ENCODE data around the gene CXXC4. TPM values are rescaled to one million over a fixed set of nuclear protein-coding genes. Genes with fewer than 3 reads are reported as not detected.

CXXC4 gene
- polyA plus RNA-seq (ENCODE audit: insufficient read length in 4 of 4): 10 to 100 TPM in 2 of 4 donors, 1 to 10 TPM in 2; 7.6 to 10.2 (median 9.9) TPM

DNA sequence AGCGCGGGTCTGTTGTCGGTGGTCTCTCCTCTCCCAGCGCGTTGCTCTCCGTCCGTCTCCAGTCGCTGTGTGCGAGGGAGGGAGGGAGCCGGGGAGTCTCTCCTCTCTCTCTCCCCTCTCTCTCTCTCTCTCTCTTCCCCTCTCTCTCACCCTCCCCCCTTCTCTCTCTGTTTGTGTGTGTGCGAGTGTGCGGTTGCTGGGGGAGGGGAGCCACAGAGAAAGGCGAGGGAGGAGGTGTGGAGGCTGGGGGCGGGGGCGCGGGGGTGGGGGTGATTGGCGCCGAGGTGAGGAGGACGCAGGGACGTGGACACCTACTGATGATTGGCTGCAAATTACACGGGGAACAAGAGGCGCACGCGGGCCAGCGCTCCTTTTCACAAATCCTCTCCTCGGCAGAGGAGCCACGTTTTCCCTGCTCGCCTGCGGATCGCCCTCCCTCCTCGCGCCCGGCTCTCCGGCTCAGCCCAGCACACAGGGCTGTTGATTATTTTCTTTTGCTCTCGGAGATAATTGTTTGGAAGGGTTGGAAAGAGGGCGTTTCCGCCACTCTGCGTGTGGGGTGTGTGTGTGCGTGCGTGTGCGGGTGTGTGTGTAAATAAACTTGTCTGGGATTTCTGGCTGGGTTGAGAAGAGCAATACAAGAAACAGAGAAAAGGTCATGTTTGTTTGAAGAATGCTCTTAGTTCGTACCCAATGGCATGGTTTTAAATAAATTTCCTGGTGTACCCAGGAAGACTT is at the start of gene CXXC4:
CXXC4 (minus strand) TSS at position 73 of the 738 bp plus-strand sequence. CDS start 3,092 bp downstream, outside the sequence.
- peak in 3 of 4 donors; percentile 71 to 83 (median 80) for DNase-seq (ENCODE audit: low read depth in 4 of 4, low spot score in 3 of 4)

DNA sequence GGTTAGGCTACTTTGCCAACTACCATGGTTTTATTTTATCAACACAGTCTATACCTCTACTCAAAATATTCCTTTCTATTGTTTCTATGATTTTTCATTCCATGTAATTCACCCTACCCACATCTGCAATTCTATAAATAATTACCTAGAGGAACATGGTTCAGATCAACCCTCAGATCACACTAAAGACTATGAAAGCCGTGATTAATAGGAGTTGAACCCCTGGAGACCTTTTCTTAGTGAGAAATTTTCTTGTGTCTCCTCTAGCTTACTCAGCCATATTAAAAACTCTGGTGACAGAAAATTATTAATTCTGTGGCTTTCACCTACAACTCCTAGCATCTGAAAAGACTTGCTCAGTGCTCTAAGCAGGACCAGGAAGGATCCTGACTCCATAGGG is 38.5 kb upstream of the CXXC4 start:
- DNase-seq (ENCODE audit: low read depth in 4 of 4, low spot score in 3 of 4): no peak

GRCh38 chr4:104532677-104533076 is 38.0 kb upstream of the CXXC4 start:
- no peak for DNase-seq (ENCODE audit: low read depth in 4 of 4, low spot score in 3 of 4)

- DNase-seq (ENCODE audit: low read depth in 4 of 4, low spot score in 3 of 4): no peak
Measured at GRCh38 chr4:104531390-104531789, 36.7 kb upstream of the CXXC4 start.

GRCh38 chr4:104530426-104530825 is 35.7 kb upstream of the CXXC4 start:
- DNase-seq (ENCODE audit: low read depth in 4 of 4, low spot score in 3 of 4): no peak

GRCh38 chr4:104524591-104524990 is 29.9 kb upstream of the CXXC4 start:
- no peak for DNase-seq (ENCODE audit: low read depth in 4 of 4, low spot score in 3 of 4)

DNA sequence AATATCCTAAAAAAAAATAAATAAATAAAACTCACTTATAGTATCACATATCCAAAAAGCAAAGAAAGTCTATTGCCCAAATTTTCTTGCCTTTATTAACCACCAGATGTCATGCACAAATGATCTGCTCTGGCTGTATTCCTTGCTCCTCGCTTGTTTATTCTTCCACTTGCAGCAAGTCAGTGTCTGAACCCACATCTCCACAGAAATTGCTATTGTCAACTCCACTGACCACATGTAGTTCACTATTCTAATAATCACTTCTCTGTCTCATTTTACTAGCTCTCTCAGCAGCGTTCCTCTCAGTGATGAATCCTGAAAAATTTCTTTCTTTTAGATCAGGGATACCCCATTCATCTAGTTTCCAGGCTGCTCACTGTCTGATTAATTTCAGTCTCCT is 29.3 kb upstream of the CXXC4 start:
- DNase-seq (ENCODE audit: low read depth in 4 of 4, low spot score in 3 of 4): no peak

DNA sequence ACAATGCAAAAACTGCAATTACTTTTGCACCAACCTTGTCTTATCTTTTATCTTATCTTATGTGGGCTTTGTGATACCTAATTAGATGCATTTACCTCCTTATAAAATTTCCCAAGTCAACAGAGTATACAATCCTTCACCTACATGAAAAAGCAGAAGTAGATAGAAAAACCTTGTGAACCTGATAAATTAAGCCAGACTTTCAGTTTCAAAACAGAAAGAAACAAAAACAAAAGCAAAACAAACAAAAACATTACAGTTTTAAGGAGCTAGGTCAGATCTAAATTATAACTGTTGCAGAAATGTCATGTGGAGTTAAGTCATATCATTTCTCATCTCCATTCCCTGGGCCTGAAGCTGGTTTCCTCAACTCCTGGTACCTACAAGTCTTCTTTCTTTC is 24.9 kb upstream of the CXXC4 start:
- DNase-seq (ENCODE audit: low read depth in 4 of 4, low spot score in 3 of 4): no peak

DNA sequence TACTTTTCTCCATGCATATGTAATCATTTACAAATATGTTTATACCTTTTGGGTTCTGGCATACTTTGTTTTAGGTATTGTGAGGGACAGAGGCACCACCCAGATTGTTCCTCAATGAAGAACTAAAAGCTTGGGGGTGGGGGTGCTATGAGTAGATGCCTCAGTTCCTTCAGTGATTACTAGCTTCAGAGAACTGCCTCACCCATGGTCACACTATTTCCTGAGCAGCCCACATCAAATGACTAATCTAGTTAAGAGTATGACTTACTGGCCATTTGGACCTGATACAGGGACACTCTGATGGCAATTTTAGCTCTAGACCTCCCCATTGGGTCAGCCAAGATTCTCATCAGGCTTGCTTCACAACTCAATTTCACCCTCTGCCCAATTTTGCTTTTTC is 22.2 kb upstream of the CXXC4 start:
- no peak for DNase-seq (ENCODE audit: low read depth in 4 of 4, low spot score in 3 of 4)

GRCh38 chr4:104508224-104508623 is 13.5 kb upstream of the CXXC4 start:
- DNase-seq (ENCODE audit: low read depth in 4 of 4, low spot score in 3 of 4): no peak

GRCh38 chr4:104507112-104507511 is 12.4 kb upstream of the CXXC4 start:
- no peak for DNase-seq (ENCODE audit: low read depth in 4 of 4, low spot score in 3 of 4)

DNA sequence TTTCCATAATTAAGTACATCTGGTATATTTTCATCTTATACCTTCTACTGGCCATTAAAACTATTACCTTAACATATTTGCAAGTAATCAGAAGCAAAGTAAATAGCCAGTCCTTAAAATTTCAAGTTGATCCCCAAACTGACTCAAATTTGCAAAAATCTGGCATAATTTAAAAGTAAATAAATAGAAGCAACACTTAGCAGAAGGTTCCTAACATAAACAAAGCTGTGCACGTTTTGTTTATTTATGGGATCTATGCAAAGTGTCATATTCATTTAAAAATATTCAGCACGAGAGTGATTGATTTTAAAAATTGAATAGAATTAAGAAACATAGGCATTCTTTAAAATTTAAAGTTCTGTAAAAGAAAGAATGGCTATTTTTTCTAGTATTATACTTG is 9.8 kb upstream of the CXXC4 start:
- DNase-seq (ENCODE audit: low read depth in 4 of 4, low spot score in 3 of 4): no peak

GRCh38 chr4:104502471-104502870 is 7.8 kb upstream of the CXXC4 start:
- DNase-seq (ENCODE audit: low read depth in 4 of 4, low spot score in 3 of 4): no peak

DNA sequence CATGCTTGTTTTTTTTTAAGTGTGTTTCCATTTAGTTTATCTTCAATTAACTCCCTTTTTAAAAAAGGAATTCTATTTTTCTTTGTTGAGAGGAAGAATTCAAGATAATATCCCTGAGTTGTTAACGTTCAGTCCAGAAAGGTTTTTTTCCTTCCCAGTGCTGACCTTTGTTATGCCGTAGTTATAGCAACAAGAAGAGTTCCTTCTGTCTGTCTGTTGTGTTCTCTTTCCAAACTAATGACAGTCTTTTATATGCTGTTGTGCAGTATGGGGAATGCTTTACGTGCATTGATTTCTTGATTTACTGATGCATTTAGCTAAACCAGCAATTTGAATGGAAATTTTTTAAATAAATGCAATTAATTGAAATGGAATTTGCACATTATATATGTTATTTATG is 6.6 kb upstream of the CXXC4 start:
- no peak for DNase-seq (ENCODE audit: low read depth in 4 of 4, low spot score in 3 of 4)

DNA sequence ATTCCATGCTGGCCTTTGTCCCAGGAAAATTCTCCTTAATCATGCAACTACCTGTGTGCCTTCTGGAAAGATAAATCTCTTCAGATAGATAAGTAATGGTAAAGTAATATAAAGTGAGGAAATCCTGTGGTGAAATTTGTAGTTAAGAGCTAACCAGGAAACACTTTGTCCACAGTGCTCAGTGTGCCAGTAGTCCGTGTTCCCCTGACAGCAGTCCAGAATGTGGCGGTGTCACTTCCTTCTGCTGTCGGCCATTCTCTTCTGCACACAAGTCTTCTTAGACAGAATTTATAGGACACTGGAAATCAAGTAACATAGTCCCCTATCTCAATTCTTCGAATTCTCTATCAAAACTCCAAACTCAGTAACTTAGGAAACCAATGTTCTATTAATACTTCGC is 5.7 kb upstream of the CXXC4 start:
- DNase-seq (ENCODE audit: low read depth in 4 of 4, low spot score in 3 of 4): no peak

DNA sequence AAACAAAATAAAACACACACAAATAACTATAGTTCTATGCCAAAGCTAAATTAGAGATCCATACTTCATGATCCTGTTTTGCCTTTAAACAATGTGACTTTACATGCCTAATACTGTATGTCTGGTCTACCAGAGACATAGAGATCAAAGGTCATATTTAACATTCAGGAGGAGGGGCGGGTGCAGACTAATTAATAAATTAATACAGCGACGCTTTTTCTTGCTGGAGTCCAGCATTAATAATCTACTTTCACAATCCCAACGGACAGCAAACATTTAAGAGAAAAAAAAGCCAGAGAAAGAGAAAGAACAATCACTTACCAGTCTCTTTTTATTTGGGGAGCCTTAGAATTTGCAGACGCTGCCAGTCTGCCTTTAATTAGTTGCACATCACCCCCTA is 509 bp downstream of the CXXC4 start:
- DNase-seq (ENCODE audit: low read depth in 4 of 4, low spot score in 3 of 4): no peak

DNA sequence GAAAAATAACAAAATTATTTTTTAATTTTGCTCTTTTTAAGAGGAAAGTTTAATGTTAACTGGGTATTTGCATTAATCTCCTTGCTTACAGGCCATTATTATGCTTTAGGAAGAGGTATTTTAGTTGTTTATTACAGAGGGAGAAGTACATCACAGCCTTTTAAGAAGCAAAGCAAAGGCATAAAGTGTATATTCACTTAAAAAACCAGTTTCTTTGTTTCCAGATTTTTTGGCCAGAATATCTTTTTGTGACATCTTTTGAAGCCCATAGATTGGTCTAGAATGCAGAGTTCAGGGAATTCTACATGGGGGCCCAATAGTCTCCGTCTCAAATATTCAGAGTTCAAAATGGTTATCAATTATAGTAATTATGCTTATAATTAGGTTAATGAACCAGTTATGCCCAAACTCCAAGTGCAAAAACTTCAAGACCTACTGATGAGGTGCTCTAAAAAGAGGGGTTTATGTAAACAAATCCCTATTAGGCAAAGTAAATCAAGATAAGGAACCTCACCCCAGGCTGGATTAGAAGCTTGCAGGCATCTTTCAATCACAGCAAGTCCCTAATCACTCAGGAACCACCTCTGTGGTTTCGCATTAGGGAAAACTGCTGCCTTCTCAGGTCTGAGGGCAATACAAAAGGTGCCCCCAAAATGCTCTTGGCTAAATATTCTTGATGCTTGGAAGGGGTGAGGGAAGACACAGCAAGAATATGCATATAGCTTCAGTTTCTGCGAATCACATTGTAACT is 1.4 kb downstream of the CXXC4 start:
- DNase-seq (ENCODE audit: low read depth in 4 of 4, low spot score in 3 of 4): no peak

DNA sequence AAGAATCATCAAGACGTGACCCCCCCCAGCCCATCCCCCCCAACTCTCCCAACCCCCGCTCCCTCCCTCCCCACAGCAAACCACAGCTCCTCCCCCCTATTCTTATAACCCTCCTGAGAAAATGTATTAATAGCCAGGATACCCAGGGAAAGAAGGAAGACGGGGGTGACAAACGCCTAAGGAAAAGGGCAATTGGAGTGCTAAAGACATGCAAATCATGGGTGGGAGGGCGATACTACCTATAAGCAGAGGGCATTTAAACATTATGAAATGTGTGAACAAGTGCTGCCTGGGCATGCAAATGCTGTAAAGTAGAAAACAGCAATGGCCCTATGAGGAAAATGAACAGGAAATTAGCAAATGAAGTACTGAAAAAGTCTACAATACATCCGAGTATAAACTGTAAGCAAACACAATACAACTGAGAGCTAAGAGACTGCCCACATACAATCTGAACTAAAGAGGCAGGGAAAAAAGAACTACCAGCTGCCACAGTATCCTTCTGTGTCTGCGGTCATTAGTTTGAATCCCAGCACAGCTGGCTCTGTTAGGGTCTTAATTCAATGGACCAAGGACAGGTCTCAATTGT is 2.4 kb downstream of the CXXC4 start:
- no peak for DNase-seq (ENCODE audit: low read depth in 4 of 4, low spot score in 3 of 4)

- DNase-seq (ENCODE audit: low read depth in 4 of 4, low spot score in 3 of 4): no peak
Measured at GRCh38 chr4:104491481-104492182, 3.1 kb downstream of the CXXC4 start.

- DNase-seq (ENCODE audit: low read depth in 4 of 4, low spot score in 3 of 4): peak; percentile 70 to 84 (median 78)
Measured at GRCh38 chr4:104490770-104491480, 3.8 kb downstream of the CXXC4 start.
